Liver (tissue), 9 donors: ENCODE results near the gene BOD1L1. TPM values are rescaled to one million over a fixed set of nuclear protein-coding genes. Genes with fewer than 3 reads are reported as not detected.

Experiments used
- DNase-seq: peaks from one replicate; pipeline ENCODE4 v3.0.0-alpha.2; 2017; ENCODE audit warnings: low spot score
- H3K27ac ChIP-seq, 2 donors: one replicate each; pipeline ENCODE4 v1.7.0; 2013; ENCODE audit warnings: inconsistent platforms in 2 of 2, low read length in 2 of 2, control low read depth in 1 of 2, low read depth in 1 of 2, mild to moderate bottlenecking in 1 of 2
- H3K27me3 ChIP-seq, 4 donors: one replicate each; pipeline versions ENCODE4 v1.6.1 to v1.7.0; 2013; ENCODE audit warnings: low read length in 3 of 4, inconsistent platforms in 1 of 4, mild to moderate bottlenecking in 1 of 4, moderate library complexity in 1 of 4; ENCODE audit not compliant: control insufficient read depth in 4 of 4, insufficient read depth in 4 of 4
- H3K36me3 ChIP-seq, 4 donors: one replicate each; pipeline versions ENCODE4 v1.6.1 to v1.7.0; 2013; ENCODE audit warnings: low read length in 3 of 4, mild to moderate bottlenecking in 3 of 4, low read depth in 1 of 4, moderate library complexity in 1 of 4; ENCODE audit not compliant: control insufficient read depth in 4 of 4, insufficient read depth in 3 of 4
- H3K4me1 ChIP-seq, 4 donors: one replicate each; pipeline versions ENCODE4 v1.6.1 to v1.7.0; 2013; ENCODE audit warnings: low read length in 3 of 4, mild to moderate bottlenecking in 3 of 4, moderate library complexity in 1 of 4; ENCODE audit not compliant: control insufficient read depth in 4 of 4, insufficient read depth in 4 of 4
- H3K4me3 ChIP-seq, 3 donors: one replicate each; pipeline versions ENCODE4 v1.6.1 to v1.7.0; 2013; ENCODE audit warnings: low read length in 3 of 3, control low read depth in 1 of 3, low read depth in 1 of 3, mild to moderate bottlenecking in 1 of 3
- H3K9ac ChIP-seq, 2 donors: one replicate each; pipeline ENCODE4 v1.7.0; 2013; ENCODE audit warnings: low read length in 2 of 2, mild to moderate bottlenecking in 2 of 2, moderate library complexity in 2 of 2, control low read depth in 1 of 2, low read depth in 1 of 2
- H3K9me3 ChIP-seq, 4 donors: one replicate each; pipeline versions ENCODE4 v1.6.1 to v1.7.0; 2013; ENCODE audit warnings: low read length in 3 of 4; ENCODE audit not compliant: control insufficient read depth in 4 of 4
- EGR1 ChIP-seq, 2 donors: IDR thresholded peaks; 2 replicates each; pipeline ENCODE4 v1.6.1; 2016 to 2018; ENCODE audit warnings: antibody characterized with exemption in 2 of 2, low read depth in 2 of 2
- FOXA1 ChIP-seq: IDR thresholded peaks from 2 replicates; pipeline ENCODE4 v1.6.1; 2016; ENCODE audit warnings: antibody characterized with exemption
- FOXA2 ChIP-seq: IDR thresholded peaks from 2 replicates; pipeline ENCODE4 v1.6.1; 2016; ENCODE audit warnings: antibody characterized with exemption
- GABPA ChIP-seq, 2 donors: IDR thresholded peaks in 1 of 2; conservative IDR thresholded peaks in 1 of 2; 2 replicates each; pipeline ENCODE4 v1.6.1; 2016; ENCODE audit warnings: antibody characterized with exemption in 2 of 2, mild to moderate bottlenecking in 1 of 2, moderate library complexity in 1 of 2
- HNF4A ChIP-seq, 2 donors: conservative IDR thresholded peaks; 2 replicates each; pipeline ENCODE4 v1.6.1; 2016; ENCODE audit warnings: antibody characterized with exemption in 2 of 2, mild to moderate bottlenecking in 2 of 2
- HNF4G ChIP-seq: IDR thresholded peaks from 2 replicates; pipeline ENCODE4 v1.6.1; 2016; ENCODE audit warnings: antibody characterized with exemption
- JUND ChIP-seq, 2 donors: IDR thresholded peaks; 2 replicates each; pipeline ENCODE4 v1.6.1; 2016; ENCODE audit warnings: antibody characterized with exemption in 2 of 2
- NR2F2 ChIP-seq: IDR thresholded peaks from 2 replicates; pipeline ENCODE4 v1.6.1; 2016; ENCODE audit warnings: antibody characterized with exemption
- RAD21 ChIP-seq, 2 donors: IDR thresholded peaks; 2 replicates each; pipeline ENCODE4 v1.6.1; 2016; ENCODE audit warnings: antibody characterized with exemption in 2 of 2, mild to moderate bottlenecking in 2 of 2
- RXRA ChIP-seq, 2 donors: IDR thresholded peaks; 2 replicates each; pipeline ENCODE4 v1.6.1; 2017 to 2018; ENCODE audit warnings: antibody characterized with exemption in 2 of 2, mild to moderate bottlenecking in 1 of 2
- SP1 ChIP-seq: IDR thresholded peaks from 2 replicates; pipeline ENCODE4 v1.6.1; 2018; ENCODE audit warnings: antibody characterized with exemption, mild to moderate bottlenecking
- TAF1 ChIP-seq: conservative IDR thresholded peaks from 2 replicates; pipeline ENCODE4 v1.6.1; 2016; ENCODE audit warnings: antibody characterized with exemption, mild to moderate bottlenecking
- YY1 ChIP-seq: IDR thresholded peaks from 2 replicates; pipeline ENCODE4 v1.6.1; 2016; ENCODE audit warnings: antibody characterized with exemption, mild to moderate bottlenecking
- WGBS: extraction: QIAGEN DNeasy Blood & Tissue Kit; methylation state at CpG from one replicate; pipeline ENCODE4 v1.1.7; 2013; 5-methylcytosine and 5-hydroxymethylcytosine counted together
- polyA plus RNA-seq, 2 donors: library from polyadenylated mRNA; stranded (reverse) in 1 of 2; unstranded in 1 of 2; fragments of 200-250 nt in 1 of 2; fragments of >200 nt in 1 of 2; fragmentation: Nextera tagmentation in 1 of 2; extraction: Ambion mirVana in 1 of 2; gene quantifications; one replicate each; pipeline versions ENCODE4 v1.2.1 to v1.2.3, GENCODE V29; 2013 to 2015
- total RNA-seq, 2 donors: library from RNA; depleted of rRNA; stranded (reverse); fragments of >200 nt; gene quantifications; one replicate each; pipeline ENCODE4 v1.2.3, GENCODE V29; 2014
- TF ChIP-seq, protein P1 (sequence below): fragments of 150-350 bp; IDR thresholded peaks from 2 replicates; pipeline ENCODE4 v1.5.1; 2017; ENCODE audit warnings: improper control_type of control experiment, low read depth, low read length; ENCODE audit not compliant: missing input control
- TF ChIP-seq, protein P2 (sequence below): IDR thresholded peaks from 2 replicates; pipeline ENCODE4 v1.6.1; 2016; ENCODE audit warnings: antibody characterized with exemption, mild to moderate bottlenecking
- TF ChIP-seq, protein P3 (sequence below): IDR thresholded peaks from 2 replicates; pipeline ENCODE4 v1.6.1; 2016; ENCODE audit warnings: antibody characterized with exemption
- TF ChIP-seq, protein P4 (sequence below): IDR thresholded peaks from 2 replicates; pipeline ENCODE4 v1.6.1; 2016; ENCODE audit warnings: antibody characterized with exemption
- TF ChIP-seq, protein P5 (sequence below): IDR thresholded peaks from 2 replicates; pipeline ENCODE4 v1.6.1; 2016; ENCODE audit warnings: antibody characterized with exemption
- donor health status: healthy.
- donor health status: healthy.
- donor health status: healthy.
- donor health status: healthy.
- donor health status: healthy.

The BOD1L1 gene
- total and polyA plus RNA-seq, 4 donors = 4.1 to 19.2 (median 10.2) TPM

DNA sequence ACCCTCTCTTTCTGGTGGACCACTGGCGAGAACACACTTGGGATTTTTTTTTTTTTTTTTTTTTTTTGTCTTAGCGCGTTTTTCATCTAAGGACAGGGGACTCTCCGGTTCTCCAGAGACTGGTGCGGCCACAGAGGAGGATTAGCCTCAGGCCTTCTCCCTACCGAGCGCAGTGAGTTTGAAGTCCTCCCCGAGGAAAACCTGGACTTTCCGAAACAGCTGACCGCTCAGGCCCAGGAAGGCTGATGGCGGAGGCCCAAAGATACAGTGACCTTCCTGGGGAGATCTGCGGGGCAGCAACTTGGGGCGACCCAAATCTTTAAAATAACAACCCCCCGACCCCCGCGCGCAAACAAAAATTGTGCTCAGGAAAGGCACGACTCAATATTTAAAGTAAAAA, 92.4 kb downstream of the BOD1L1 start:
- Histone ChIP-seq H3K36me3 (no peaks in the 10 kb centered on the region), H3K4me3 (no peak overlapping the region), H3K9me3 (no peaks in the 10 kb centered on the region), H3K4me1 (peaks cover 4 to 31% (median 9%) of the 10 kb centered on the region in 4 donors), H3K27ac (no peak overlapping the region), H3K27me3 (peaks cover 7 to 49% (median 24%) of the 10 kb centered on the region in 4 donors), H3K9ac (no peak overlapping the region)
- no peak for DNase-seq
- TF ChIP-seq, protein P1, sequence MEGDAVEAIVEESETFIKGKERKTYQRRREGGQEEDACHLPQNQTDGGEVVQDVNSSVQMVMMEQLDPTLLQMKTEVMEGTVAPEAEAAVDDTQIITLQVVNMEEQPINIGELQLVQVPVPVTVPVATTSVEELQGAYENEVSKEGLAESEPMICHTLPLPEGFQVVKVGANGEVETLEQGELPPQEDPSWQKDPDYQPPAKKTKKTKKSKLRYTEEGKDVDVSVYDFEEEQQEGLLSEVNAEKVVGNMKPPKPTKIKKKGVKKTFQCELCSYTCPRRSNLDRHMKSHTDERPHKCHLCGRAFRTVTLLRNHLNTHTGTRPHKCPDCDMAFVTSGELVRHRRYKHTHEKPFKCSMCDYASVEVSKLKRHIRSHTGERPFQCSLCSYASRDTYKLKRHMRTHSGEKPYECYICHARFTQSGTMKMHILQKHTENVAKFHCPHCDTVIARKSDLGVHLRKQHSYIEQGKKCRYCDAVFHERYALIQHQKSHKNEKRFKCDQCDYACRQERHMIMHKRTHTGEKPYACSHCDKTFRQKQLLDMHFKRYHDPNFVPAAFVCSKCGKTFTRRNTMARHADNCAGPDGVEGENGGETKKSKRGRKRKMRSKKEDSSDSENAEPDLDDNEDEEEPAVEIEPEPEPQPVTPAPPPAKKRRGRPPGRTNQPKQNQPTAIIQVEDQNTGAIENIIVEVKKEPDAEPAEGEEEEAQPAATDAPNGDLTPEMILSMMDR = no peak
- TF ChIP-seq HNF4G (no peak), EGR1 (IDR thresholded peaks at IDR 0.05; ENCODE audit: low read depth in 2 of 2) (no peak), FOXA2 (no peak), JUND (IDR thresholded peaks at IDR 0.05) (no peak), RAD21 (IDR thresholded peaks at IDR 0.05) (no peak), YY1 (no peak), RXRA (IDR thresholded peaks at IDR 0.05) (no peak), FOXA1 (no peak), GABPA (IDR thresholded peaks at IDR 0.05 in 1 of 2, conservative IDR thresholded peaks at IDR 0.05 in 1 of 2) (no peak), NR2F2 (no peak), SP1 (no peak), TAF1 (no peak), HNF4A (conservative IDR thresholded peaks at IDR 0.05) (no peak)
- TF ChIP-seq, protein P2, sequence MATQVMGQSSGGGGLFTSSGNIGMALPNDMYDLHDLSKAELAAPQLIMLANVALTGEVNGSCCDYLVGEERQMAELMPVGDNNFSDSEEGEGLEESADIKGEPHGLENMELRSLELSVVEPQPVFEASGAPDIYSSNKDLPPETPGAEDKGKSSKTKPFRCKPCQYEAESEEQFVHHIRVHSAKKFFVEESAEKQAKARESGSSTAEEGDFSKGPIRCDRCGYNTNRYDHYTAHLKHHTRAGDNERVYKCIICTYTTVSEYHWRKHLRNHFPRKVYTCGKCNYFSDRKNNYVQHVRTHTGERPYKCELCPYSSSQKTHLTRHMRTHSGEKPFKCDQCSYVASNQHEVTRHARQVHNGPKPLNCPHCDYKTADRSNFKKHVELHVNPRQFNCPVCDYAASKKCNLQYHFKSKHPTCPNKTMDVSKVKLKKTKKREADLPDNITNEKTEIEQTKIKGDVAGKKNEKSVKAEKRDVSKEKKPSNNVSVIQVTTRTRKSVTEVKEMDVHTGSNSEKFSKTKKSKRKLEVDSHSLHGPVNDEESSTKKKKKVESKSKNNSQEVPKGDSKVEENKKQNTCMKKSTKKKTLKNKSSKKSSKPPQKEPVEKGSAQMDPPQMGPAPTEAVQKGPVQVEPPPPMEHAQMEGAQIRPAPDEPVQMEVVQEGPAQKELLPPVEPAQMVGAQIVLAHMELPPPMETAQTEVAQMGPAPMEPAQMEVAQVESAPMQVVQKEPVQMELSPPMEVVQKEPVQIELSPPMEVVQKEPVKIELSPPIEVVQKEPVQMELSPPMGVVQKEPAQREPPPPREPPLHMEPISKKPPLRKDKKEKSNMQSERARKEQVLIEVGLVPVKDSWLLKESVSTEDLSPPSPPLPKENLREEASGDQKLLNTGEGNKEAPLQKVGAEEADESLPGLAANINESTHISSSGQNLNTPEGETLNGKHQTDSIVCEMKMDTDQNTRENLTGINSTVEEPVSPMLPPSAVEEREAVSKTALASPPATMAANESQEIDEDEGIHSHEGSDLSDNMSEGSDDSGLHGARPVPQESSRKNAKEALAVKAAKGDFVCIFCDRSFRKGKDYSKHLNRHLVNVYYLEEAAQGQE = no peak
- TF ChIP-seq, protein P3, sequence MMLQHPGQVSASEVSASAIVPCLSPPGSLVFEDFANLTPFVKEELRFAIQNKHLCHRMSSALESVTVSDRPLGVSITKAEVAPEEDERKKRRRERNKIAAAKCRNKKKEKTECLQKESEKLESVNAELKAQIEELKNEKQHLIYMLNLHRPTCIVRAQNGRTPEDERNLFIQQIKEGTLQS = no peak
- TF ChIP-seq, protein P4, sequence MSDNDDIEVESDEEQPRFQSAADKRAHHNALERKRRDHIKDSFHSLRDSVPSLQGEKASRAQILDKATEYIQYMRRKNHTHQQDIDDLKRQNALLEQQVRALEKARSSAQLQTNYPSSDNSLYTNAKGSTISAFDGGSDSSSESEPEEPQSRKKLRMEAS = no peak
- TF ChIP-seq, protein P5, sequence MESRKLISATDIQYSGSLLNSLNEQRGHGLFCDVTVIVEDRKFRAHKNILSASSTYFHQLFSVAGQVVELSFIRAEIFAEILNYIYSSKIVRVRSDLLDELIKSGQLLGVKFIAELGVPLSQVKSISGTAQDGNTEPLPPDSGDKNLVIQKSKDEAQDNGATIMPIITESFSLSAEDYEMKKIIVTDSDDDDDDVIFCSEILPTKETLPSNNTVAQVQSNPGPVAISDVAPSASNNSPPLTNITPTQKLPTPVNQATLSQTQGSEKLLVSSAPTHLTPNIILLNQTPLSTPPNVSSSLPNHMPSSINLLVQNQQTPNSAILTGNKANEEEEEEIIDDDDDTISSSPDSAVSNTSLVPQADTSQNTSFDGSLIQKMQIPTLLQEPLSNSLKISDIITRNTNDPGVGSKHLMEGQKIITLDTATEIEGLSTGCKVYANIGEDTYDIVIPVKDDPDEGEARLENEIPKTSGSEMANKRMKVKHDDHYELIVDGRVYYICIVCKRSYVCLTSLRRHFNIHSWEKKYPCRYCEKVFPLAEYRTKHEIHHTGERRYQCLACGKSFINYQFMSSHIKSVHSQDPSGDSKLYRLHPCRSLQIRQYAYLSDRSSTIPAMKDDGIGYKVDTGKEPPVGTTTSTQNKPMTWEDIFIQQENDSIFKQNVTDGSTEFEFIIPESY = no peak
- WGBS = 7% methylated on average over 18 of the region's 18 CpGs
